ENCODE results near the gene ABCC8.

GRCh38 chr11:17371614-17372013 is 105.0 kb downstream of the ABCC8 start:
- TF ChIP-seq CTCF (conservative IDR thresholded peaks at IDR 0.05; ENCODE audit: low read depth, low read length) (no peak), EZH2 (IDR thresholded peaks at IDR 0.05; ENCODE audit: borderline replicate concordance, low read depth, low read length, poor library complexity, severe bottlenecking) (no peak)
